ENCODE measurements around the gene CHRNA7.
A peak's percentile ranks its signal among the peaks of the same experiment; 100 is the strongest.

CHRNA7 gene

GRCh38 chr15:32029862-32030781 lies at the start of gene CHRNA7:
Gene CHRNA7 (plus strand): TSS chr15:32030515. CDS start chr15:32030595, 80 bp downstream.
- ATAC-seq: peak; percentile 60
- peak; percentile 16 for DNase-seq

- no peak for ATAC-seq
- no peak for DNase-seq
Observed at GRCh38 chr15:31985607-31986006, 44.7 kb upstream of the CHRNA7 start.

- no peak for DNase-seq
Observed at GRCh38 chr15:31993062-31993461, 37.3 kb upstream of the CHRNA7 start.

GRCh38 chr15:31997711-31998110 lies 32.6 kb upstream of the CHRNA7 start:
- ATAC-seq: no peak
- no peak for DNase-seq

More at GRCh38 chr15:31993062-31993461, 37.3 kb upstream of the CHRNA7 start:
- ATAC-seq: no peak

GRCh38 chr15:32003558-32003957 lies 26.8 kb upstream of the CHRNA7 start:
- DNase-seq (no peak), ATAC-seq (no peak)

GRCh38 chr15:32004249-32004648 lies 26.1 kb upstream of the CHRNA7 start:
- ATAC-seq: no peak

GRCh38 chr15:32007355-32007960 lies 22.9 kb upstream of the CHRNA7 start:
- ATAC-seq (no peak), DNase-seq (no peak)

More at GRCh38 chr15:32004249-32004648, 26.1 kb upstream of the CHRNA7 start:
- no peak for DNase-seq

GRCh38 chr15:32014953-32015352 lies 15.4 kb upstream of the CHRNA7 start:
- no peak for DNase-seq
- ATAC-seq: no peak

GRCh38 chr15:32020156-32020555 lies 10.2 kb upstream of the CHRNA7 start:
- no peak for ATAC-seq
- no peak for DNase-seq

GRCh38 chr15:32028921-32029320 lies 1.4 kb upstream of the CHRNA7 start:
- ATAC-seq: no peak
- no peak for DNase-seq

- DNase-seq (peak; percentile 10), ATAC-seq (peak; percentile 50)
Observed at GRCh38 chr15:32029409-32029861, 880 bp upstream of the CHRNA7 start.

- ATAC-seq (no peak), DNase-seq (no peak)
Observed at GRCh38 chr15:32030795-32031194, 480 bp downstream of the CHRNA7 start.

- ATAC-seq (no peak), DNase-seq (no peak)
Observed at GRCh38 chr15:32033186-32033890, 3.0 kb downstream of the CHRNA7 start.

- DNase-seq: no peak
- no peak for ATAC-seq
Observed at GRCh38 chr15:32034106-32034505, 3.8 kb downstream of the CHRNA7 start.

GRCh38 chr15:32035285-32035684 lies 5.0 kb downstream of the CHRNA7 start:
- DNase-seq (no peak), ATAC-seq (no peak)

GRCh38 chr15:32036971-32037370 lies 6.7 kb downstream of the CHRNA7 start:
- DNase-seq (no peak), ATAC-seq (no peak)

GRCh38 chr15:32041294-32041693 lies 11.0 kb downstream of the CHRNA7 start:
- DNase-seq: no peak
- ATAC-seq: no peak

- DNase-seq (no peak), ATAC-seq (no peak)
Observed at GRCh38 chr15:32042269-32042972, 12.1 kb downstream of the CHRNA7 start.

GRCh38 chr15:32053719-32054118 lies 23.4 kb downstream of the CHRNA7 start:
- ATAC-seq: no peak
- DNase-seq: no peak

GRCh38 chr15:32057876-32058425 lies 27.6 kb downstream of the CHRNA7 start:
- no peak for ATAC-seq
- DNase-seq: no peak

- no peak for DNase-seq
- no peak for ATAC-seq
Observed at GRCh38 chr15:32060706-32061105, 30.4 kb downstream of the CHRNA7 start.

- ATAC-seq (no peak), DNase-seq (no peak)
Observed at GRCh38 chr15:32067115-32067514, 36.8 kb downstream of the CHRNA7 start.

All from stimulated activated naive CD8-positive, alpha-beta T cell treated with anti-CD3 and anti-CD28 coated beads, Interleukin-15, Interleukin-2, amounts not matched to agents 100 U/mL and 50 U/mL, for 24 hours (primary cell).